Measurements from ENCODE around the gene POR.

Gene POR

DNA sequence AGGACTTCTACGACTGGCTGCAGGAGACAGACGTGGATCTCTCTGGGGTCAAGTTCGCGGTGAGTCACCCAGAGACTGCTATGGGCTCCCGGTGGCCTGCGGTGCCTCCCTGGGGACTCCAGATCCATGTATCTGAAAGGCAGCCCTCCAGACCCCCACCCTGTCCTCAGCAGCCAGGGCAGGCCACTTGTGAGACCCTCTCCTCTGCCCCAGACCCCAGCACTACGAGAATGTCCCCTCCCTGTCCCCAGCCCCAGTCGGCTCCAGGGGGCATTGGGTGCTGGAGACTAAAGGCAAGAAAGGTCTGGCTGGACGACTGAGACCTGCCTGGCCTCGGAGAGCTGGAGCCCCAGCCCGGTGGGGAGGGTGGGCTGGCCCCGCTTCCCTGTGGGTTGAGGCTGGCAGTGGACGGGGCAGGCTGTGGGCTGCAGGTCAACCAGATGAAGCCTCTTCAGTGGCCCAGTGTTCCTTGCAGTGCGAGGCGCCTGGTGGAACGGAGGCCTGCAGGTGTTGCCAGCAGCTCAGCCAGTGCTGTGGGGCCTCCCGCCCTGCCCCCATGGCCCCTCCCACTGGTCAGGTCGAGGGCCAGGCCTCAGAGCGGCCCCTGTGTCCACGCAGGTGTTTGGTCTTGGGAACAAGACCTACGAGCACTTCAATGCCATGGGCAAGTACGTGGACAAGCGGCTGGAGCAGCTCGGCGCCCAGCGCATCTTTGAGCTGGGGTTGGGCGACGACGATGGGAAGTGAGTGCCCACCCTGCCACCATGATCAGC, 65.7 kb downstream of the POR start:
- DNase-seq = no peak

DNA sequence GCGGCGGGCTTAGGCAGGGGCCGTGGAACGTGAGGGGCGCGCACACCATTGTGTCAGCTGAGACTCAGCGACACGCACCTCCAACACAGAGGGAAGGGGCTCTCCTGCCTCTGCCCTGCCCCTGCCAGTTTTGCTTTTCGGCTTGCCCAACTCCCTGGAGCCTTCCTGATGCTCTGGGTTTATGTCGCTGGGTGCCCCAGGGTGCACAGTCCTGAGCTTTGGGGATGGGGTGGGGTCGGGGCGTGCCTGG, 66.2 kb downstream of the POR start:
- no peak for DNase-seq

GRCh38 chr7:75981453-75982305, 66.7 kb downstream of the POR start:
- DNase-seq = no peak

- no peak for DNase-seq
Measured at GRCh38 chr7:75982306-75983064, 67.5 kb downstream of the POR start.

GRCh38 chr7:75983471-75984129, 68.6 kb downstream of the POR start:
- DNase-seq = no peak

GRCh38 chr7:75984130-75985008, 69.4 kb downstream of the POR start:
- DNase-seq = no peak

- no peak for DNase-seq
Measured at GRCh38 chr7:75985009-75985517, 70.1 kb downstream of the POR start.

DNA sequence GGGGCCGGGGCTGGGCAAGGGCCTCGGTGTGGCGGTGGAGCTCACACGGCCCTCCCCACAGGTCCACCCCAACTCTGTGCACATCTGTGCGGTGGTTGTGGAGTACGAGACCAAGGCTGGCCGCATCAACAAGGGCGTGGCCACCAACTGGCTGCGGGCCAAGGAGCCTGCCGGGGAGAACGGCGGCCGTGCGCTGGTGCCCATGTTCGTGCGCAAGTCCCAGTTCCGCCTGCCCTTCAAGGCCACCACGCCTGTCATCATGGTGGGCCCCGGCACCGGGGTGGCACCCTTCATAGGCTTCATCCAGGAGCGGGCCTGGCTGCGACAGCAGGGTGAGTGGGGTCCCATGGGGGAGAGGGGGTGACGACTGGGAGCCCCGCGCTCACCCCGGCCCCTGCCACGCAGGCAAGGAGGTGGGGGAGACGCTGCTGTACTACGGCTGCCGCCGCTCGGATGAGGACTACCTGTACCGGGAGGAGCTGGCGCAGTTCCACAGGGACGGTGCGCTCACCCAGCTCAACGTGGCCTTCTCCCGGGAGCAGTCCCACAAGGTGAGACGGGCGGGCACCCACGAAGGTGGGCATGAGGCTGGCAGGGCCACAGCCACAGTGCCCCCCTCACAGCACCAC, 70.7 kb downstream of the POR start:
- no peak for DNase-seq

- no peak for DNase-seq
Measured at GRCh38 chr7:75986147-75986781, 71.3 kb downstream of the POR start.

DNA sequence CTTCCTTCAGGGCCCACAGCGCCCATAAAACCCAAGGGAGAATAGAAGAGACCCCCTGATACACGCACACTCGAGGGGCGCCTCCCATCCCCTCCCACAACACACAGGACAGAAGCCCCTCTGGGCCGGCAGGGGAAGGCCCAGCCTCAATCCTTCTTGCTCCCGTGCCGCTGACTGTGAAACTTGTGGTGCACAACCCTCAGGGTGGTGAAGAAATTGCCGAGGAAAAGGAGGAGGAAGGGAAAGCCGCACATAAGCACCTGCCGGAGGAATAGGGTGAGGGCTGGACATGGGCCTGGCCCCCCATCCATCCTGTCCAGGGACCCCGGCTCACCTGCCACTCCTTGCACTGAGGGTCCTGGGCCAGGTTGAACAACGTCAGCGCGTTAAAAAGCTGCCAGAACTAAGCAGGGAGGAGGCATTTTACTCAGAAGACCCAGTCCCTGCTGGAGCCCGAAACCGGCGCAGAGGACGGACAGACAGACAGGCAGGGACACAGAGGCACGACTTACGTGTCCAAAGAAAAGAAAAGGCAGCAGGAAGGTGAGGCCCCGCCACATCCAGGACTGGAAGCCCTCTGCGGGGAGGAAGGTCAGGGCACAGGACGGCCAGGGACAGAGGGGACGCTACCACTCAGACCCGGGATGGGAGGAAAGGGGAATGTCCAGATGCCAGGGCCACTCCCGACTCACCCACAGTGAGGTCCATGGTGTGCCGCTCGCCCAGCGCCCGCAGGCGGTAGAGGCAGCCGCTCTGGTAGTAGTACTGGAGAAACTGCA, 72.3 kb downstream of the POR start:
- DNase-seq = no peak

- DNase-seq = no peak
Measured at GRCh38 chr7:75987805-75988567, 73.0 kb downstream of the POR start.

DNA sequence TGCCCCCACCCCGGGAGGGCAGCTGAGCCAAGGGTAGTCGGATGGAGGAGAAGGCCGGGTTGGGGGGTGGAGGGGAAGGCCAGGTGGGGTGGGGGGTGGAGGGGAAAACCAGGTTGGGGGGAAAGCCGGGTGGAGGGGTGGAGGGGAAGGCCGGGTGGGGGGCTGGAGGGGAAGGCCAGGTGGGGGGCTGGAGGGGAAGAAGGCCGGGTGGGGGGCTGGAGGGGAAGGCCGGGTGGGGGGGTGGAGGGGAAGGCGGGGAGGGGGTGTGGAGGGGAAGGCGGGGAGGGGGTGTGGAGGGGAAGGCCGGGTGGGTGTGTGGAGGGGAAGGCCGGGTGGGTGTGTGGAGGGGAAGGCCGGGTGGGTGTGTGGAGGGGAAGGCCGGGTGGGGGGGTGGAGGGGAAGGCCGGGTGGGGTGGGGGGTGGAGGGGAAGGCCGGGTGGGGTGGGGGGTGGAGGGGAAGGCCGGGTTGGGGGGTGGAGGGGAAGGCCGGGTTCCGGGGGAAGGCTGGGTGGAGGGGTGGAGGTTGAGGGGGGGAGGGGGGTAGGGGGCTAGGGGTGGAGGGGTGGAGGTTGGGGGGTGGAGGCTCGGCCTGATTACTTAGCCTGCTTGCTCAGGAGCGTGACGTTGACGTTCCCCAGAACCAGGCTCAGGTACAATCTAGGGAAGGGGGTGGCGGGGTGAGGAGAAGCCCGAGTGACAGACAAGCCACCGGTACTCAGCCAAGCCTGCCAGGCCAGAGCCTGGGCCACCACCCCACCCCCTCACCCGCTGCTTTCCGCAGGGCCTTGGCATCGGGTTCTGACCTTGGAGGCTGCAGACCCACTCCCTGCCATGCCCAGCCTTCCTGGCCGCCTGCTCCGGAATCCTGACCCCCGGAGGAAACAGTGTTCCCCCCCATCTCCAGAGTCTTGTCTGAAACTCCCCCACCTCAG, 73.9 kb downstream of the POR start:
- no peak for DNase-seq

DNA sequence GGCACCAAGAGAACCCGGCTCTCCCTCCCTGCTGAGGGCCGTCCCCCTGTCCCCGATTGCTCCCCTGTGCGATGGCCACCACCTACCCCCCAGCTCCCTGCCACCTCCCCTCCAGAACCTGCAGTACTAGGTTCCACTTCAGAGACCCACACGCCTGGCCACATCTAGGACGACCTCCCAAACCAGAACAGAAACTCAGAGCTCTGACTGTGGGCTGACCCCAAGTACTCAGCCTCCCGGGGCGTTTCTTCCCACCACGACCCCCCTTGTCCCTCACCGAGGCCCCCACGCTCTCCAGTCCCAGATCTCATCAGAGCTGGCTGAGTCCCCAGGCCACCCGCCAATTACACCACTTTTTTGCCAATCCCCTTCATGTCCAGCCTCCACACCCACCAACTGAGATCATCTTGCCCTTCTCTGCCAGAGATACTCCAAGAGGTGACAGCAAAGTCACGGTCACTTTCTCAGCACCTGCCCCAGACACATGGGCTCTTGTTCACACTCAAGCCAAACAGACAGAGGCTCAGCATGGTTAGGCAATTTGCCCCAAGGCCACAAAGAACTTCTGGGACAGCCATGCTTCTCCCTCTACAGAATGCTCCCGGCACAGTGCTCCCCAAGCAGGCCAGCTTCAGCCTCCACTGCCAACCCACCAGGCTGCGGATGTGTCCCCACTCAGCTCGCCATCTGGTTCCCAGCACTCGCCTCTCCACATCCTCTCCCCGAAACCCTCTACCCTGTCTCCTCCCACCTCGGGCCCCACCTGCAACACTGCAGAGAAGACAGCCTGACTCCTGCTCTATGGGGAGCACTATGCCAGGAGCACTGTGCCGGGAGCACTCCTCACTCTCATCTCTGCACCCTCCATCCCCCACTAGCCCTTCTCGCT, 74.8 kb downstream of the POR start:
- no peak for DNase-seq

DNA sequence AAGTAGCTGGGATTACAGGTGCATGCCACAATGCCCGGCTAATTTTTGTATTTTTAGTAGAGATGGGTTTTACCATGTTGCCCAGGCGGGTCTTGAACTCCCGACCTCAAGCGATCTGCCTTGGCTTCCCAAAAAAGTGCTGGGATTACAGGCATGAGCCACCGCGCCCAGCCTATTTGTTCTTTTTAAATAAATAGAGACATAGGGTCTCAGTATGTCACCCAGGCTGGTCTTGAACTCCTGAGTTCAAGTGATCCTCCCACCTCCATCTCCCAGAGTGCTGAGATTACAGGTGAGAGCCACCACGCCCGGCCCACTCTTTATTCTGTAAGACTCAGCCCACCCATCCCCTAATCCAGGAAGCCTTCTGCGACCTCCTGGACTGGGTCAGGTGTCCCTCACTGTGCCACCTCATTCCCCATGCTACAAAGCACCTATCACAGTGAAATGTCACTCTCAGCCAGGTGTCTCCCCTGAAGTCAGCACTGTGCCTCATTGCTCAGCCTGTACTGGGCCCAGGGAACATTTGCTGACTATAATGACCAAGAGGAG, 76.7 kb downstream of the POR start:
- DNase-seq = no peak

GRCh38 chr7:75992083-75992755, 77.3 kb downstream of the POR start:
- DNase-seq = no peak

DNA sequence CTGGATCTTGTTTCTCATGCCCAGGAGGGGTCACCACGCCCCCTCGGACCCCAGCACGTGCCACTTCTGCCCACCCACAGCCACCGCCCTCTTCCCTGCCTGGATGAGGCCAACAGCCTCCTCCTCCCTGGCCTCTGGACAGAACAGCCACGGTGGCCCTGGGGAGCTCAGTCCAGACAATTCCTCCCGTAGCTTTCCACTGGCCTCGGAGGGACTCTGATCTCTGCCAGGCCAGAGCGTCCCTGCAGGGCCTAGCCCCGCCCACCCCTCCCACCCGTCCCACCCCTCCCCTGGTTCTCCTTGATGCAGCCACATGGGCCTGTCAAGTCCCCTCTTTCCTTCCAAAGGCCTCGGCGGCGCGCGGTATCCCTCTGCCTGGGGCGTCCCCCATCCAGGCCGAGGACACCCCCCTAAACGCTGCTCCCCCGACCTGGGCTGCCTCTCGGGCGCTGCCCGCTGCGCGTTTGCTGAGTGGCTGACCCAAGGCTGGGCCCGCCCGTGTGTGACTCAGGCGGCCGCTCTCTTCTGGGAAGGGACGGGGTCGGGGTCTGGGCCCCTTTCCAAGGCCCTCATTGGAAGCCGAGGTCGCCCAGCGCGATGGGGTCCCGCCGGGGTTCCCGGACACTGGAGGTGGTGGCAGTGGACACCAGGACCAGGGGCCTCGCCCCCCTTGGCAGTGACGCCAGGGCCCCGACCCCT, 78.9 kb downstream of the POR start:
- DNase-seq = no peak
